Peyer's patch (tissue), 4 donors: ENCODE results near the gene NEK3. TPM values are rescaled to one million over a fixed set of nuclear protein-coding genes. Genes with fewer than 3 reads are reported as not detected.
"Not testable (repeated sequence)": the region's sequence is repeated elsewhere in the genome, so short reads cannot be mapped to it uniquely, and the experiment has no call there.

Experiments used
- DNase-seq, 3 donors: peaks; one replicate each; pipeline ENCODE4 v3.0.0-alpha.2; 2017 to 2019
- H3K27ac ChIP-seq, 4 donors: fragments of 200-600 bp; sonication (generic); one replicate each; pipeline ENCODE4 v1.5.1; 2016 to 2019
- H3K27me3 ChIP-seq, 2 donors: fragments of 200-600 bp; sonication (generic); one replicate each; pipeline ENCODE4 v1.5.1; 2019
- H3K36me3 ChIP-seq, 3 donors: fragments of 200-600 bp; sonication (generic); one replicate each; pipeline ENCODE4 v1.5.1; 2016 to 2019
- H3K4me1 ChIP-seq, 4 donors: fragments of 200-600 bp; sonication (generic); one replicate each; pipeline ENCODE4 v1.5.1; 2016 to 2019
- H3K4me3 ChIP-seq, 4 donors: fragments of 200-600 bp; sonication (generic); 1 replicate in 3 of 4; 2 replicates in 1 of 4; pipeline ENCODE4 v1.5.1; 2016 to 2019; ENCODE audit warnings: mild to moderate bottlenecking in 1 of 4
- H3K9me3 ChIP-seq, 4 donors: fragments of 200-600 bp; sonication (generic); one replicate each; pipeline ENCODE4 v1.5.1; 2016 to 2019; ENCODE audit warnings: mild to moderate bottlenecking in 1 of 4
- CTCF ChIP-seq, 6 experiments: fragments of 450-650 bp in 4 of 6; fragments of 200-600 bp in 2 of 6; sonication (generic) in 1 of 6; IDR thresholded peaks; one replicate each; pipeline ENCODE4 v1.5.1; 2017 to 2019; ENCODE audit warnings: antibody characterized with exemption in 6 of 6, mild to moderate bottlenecking in 3 of 6, moderate library complexity in 1 of 6
- POLR2A ChIP-seq, 2 donors: fragments of 450-650 bp; IDR thresholded peaks; one replicate each; pipeline ENCODE4 v1.5.1; 2017; ENCODE audit warnings: antibody characterized with exemption in 2 of 2, mild to moderate bottlenecking in 2 of 2, moderate library complexity in 2 of 2
- total RNA-seq, 4 donors: library from RNA; depleted of rRNA; stranded (reverse); fragments of >200 nt; gene quantifications; one replicate each; pipeline ENCODE4 v1.1.0, GENCODE V29; 2016

The NEK3 gene
- total RNA-seq, 4 donors from 2014 or later: 26.6 to 78.2 (median 36.2) TPM

DNA sequence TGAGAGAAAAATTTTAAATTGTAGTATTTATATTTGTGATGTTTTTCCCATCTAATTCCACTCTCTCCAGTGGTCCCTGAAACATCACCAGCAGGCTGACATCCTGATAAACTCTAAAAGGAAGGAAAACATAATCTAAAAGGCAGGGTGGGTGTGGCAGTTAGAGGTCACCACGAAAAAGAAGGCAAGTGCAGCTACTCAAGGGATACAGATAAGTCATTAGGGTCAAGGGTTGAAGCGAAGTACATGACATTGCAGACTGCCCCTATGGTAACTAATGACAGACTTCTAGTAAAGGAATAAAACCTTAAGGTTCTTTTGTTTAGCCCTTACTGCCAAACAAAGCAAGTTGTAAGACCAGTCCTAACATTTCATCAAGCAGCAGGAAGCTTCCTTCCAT, 6.0 kb upstream of the NEK3 start:
- Histone ChIP-seq H3K4me1 (peaks cover 0 to 28% (median 2%) of the 10 kb centered on the region in 4 donors), H3K4me3 (no peak overlapping the region), H3K36me3 (peaks cover 0 to 34% (median 0%) of the 10 kb centered on the region in 3 donors), H3K27ac (no peak overlapping the region), H3K9me3 (no peaks in the 10 kb centered on the region), H3K27me3 (no peaks in the 10 kb centered on the region)
- TF ChIP-seq POLR2A (IDR thresholded peaks at IDR 0.05) (no peak), CTCF (IDR thresholded peaks at IDR 0.05) (no peak)
- no peak for DNase-seq

GRCh38 chr13:52164989-52165388, 5.6 kb upstream of the NEK3 start:
- no peak for TF ChIP-seq POLR2A (IDR thresholded peaks at IDR 0.05)
- no peak for TF ChIP-seq CTCF (IDR thresholded peaks at IDR 0.05)
- Histone ChIP-seq H3K4me3 (no peak overlapping the region), H3K27ac (no peak overlapping the region), H3K36me3 (peaks cover 0 to 30% (median 0%) of the 10 kb centered on the region in 3 donors), H3K9me3 (no peaks in the 10 kb centered on the region), H3K27me3 (no peaks in the 10 kb centered on the region), H3K4me1 (peaks cover 0 to 32% (median 2%) of the 10 kb centered on the region in 4 donors)
- no peak for DNase-seq

DNA sequence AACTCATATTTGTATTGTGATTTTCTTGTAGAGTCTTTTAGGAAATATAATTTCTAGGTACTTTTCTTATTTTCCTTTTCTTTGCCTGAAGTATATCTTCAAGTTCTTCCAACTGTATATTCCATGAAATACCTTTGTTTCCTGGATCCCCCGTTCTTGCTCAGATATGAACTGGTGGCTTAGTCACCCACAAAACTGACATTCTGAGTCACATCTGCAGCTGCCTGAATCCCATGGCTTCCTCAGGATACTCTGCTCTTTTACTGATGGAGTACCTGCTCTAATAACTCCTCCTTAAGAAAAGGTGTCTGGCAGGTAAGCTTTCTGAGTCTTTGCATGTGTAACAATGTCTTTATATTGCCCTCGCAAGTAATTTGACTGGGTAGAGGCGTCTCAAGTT, 4.5 kb upstream of the NEK3 start:
- H3K27me3 ChIP-seq, H3K9me3 ChIP-seq, H3K27ac ChIP-seq, H3K4me3 ChIP-seq, DNase-seq: not testable (repeated sequence)
- peaks cover 0 to 35% (median 4%) of the 10 kb centered on the region in 4 donors for H3K4me1 ChIP-seq
- peaks cover 0 to 20% (median 0%) of the 10 kb centered on the region in 3 donors for H3K36me3 ChIP-seq

DNA sequence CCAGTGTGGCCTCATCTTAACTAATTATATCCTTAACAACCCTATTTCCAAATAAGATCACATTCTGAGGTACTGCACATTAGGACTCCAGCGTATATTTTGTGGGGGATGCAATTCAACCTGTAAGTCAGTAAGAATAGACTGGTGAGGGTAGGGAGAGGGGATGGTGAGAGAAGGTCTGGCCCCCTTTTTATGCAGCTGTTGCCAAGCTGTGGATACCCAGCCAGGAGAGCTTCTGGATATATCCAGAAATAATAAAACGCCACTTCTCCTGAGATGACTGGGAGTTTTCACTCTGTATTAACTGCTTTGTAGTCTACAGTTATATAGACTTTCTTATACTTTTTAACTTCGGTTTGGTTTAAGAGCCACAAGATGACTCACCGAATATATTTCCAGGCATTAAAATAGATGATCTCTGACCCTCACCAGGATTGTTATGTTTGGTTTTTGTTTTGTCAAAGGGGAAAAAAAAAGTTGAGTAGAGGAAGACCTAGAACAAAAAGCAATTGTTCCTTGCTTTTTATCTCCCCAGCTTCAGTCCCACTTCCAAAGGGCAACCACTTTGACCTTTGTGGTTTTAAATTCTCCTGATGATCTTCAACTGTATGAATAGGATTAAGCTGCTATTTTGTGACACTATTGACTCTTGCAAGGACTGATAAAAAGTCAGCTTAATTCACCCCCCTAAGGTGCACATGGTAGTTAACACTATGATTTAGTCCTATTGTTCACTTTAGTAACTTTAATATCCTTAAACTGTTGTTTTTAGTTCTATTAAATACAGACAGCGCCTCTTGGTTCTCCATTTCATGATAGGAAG, 3.1 kb upstream of the NEK3 start:
- no peak for TF ChIP-seq CTCF (IDR thresholded peaks at IDR 0.05)
- no peak for TF ChIP-seq POLR2A (IDR thresholded peaks at IDR 0.05)
- Histone ChIP-seq H3K9me3 (no peaks in the 10 kb centered on the region), H3K36me3 (peaks cover 0 to 11% (median 0%) of the 10 kb centered on the region in 3 donors), H3K4me3 (no peak overlapping the region), H3K4me1 (peaks cover 0 to 47% (median 4%) of the 10 kb centered on the region in 4 donors), H3K27me3 (no peaks in the 10 kb centered on the region), H3K27ac (peak overlapping the region in 2 of 4 donors; percentile 67 to 87)
- DNase-seq: no peak

GRCh38 chr13:52161181-52161646, 1.8 kb upstream of the NEK3 start:
- Histone ChIP-seq H3K4me3 (peak overlapping the region in 1 of 4 donors; percentile 7), H3K4me1 (peaks cover 0 to 53% (median 4%) of the 10 kb centered on the region in 4 donors), H3K27ac (peak overlapping the region in 2 of 4 donors; percentile 79 to 87), H3K36me3 (peaks cover 0 to 4% (median 0%) of the 10 kb centered on the region in 3 donors), H3K9me3 (no peaks in the 10 kb centered on the region), H3K27me3 (no peaks in the 10 kb centered on the region)
- no peak for DNase-seq
- no peak for TF ChIP-seq CTCF (IDR thresholded peaks at IDR 0.05)
- TF ChIP-seq POLR2A (IDR thresholded peaks at IDR 0.05): no peak

DNA sequence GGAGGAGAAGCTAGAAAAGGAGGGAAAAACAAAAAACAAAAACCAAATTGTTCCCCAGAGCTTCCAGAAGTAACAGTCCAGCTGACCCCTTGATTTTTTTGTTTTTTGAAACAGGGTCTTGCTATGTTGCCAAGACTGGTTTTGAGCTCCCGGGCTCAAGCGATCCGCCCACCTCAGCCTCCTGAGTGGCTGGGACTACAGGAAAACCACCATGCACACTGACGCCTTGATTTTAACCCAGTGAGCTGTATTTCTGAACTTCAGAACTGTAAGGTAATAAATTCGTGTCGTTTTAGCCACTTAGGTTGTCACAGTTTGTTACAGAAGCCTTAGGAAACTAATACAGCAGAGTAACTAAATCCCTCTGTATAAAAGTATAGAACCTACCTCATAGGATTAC, 1.1 kb upstream of the NEK3 start:
- H3K36me3 ChIP-seq: no peaks in the 10 kb centered on the region
- no peaks in the 10 kb centered on the region for H3K9me3 ChIP-seq
- no peak for DNase-seq
- H3K4me3 ChIP-seq: no peak overlapping the region
- H3K4me1 ChIP-seq: peaks cover 0 to 57% (median 4%) of the 10 kb centered on the region in 4 donors
- TF ChIP-seq CTCF (IDR thresholded peaks at IDR 0.05) (no peak), POLR2A (IDR thresholded peaks at IDR 0.05) (no peak)
- H3K27ac ChIP-seq: peak overlapping the region in 3 of 4 donors; percentile 76 to 87 (median 79)
- no peaks in the 10 kb centered on the region for H3K27me3 ChIP-seq
